ENCODE data around the gene SESN1.

GRCh38 chr6:109091314-109092024 is 3.2 kb downstream of the SESN1 start:
- no peak for TF ChIP-seq CTCF (IDR thresholded peaks at IDR 0.05)
- TF ChIP-seq POLR2A (IDR thresholded peaks at IDR 0.05) = no peak

Data from right lobe of liver (tissue), 4 donors.